ENCODE results near the gene RFX7.
"Not testable (repeated sequence)": the region's sequence is repeated elsewhere in the genome, so short reads cannot be mapped to it uniquely, and the experiment has no call there.

The RFX7 gene

GRCh38 chr15:56286213-56286612, 42.5 kb upstream of the RFX7 start:
- H4K20me1 ChIP-seq (ENCODE audit: control insufficient read depth, insufficient read depth, low read depth, low read length) = no peaks in the 10 kb centered on the region
- no peaks in the 10 kb centered on the region for H3K4me1 ChIP-seq (ENCODE audit: control insufficient read depth, low read length)
- no peaks in the 10 kb centered on the region for H3K27me3 ChIP-seq (ENCODE audit: control insufficient read depth, low read length)
- H3K36me3 ChIP-seq (ENCODE audit: control insufficient read depth, low read length) = no peaks in the 10 kb centered on the region
- H3F3A ChIP-seq (ENCODE audit: control insufficient read depth, insufficient read depth) = no peaks in the 10 kb centered on the region
- H3K9me2 ChIP-seq (replicated peaks; ENCODE audit: control insufficient read depth, low read length) = no peaks in the 10 kb centered on the region
- H3K9me3 ChIP-seq (ENCODE audit: control insufficient read depth, insufficient read depth, low read length) = no peaks in the 10 kb centered on the region
- no peak overlapping the region for H3K4me2 ChIP-seq (ENCODE audit: low read length)
- no peak for TF ChIP-seq EZH2phosphoT487 (IDR thresholded peaks at IDR 0.05; ENCODE audit: borderline replicate concordance, low read length)
- peak; percentile 69 for TF ChIP-seq CTCF (IDR thresholded peaks at IDR 0.05; ENCODE audit: low read depth, low read length, poor library complexity, severe bottlenecking)
- H3K27ac ChIP-seq (ENCODE audit: low read depth, low read length) = no peak overlapping the region
- no peaks in the 10 kb centered on the region for H3K79me2 ChIP-seq (ENCODE audit: control insufficient read depth, low read length)
- H3K4me3 ChIP-seq (ENCODE audit: low read length) = no peak overlapping the region

- no peaks in the 10 kb centered on the region for H3K9me2 ChIP-seq (replicated peaks; ENCODE audit: control insufficient read depth, low read length)
- H3K36me3 ChIP-seq (ENCODE audit: control insufficient read depth, low read length) = no peaks in the 10 kb centered on the region
- H3K4me1 ChIP-seq (ENCODE audit: control insufficient read depth, low read length) = no peaks in the 10 kb centered on the region
- H3K4me3 ChIP-seq (ENCODE audit: low read length) = no peak overlapping the region
- H3K27ac ChIP-seq (ENCODE audit: low read depth, low read length) = no peak overlapping the region
- TF ChIP-seq CTCF (IDR thresholded peaks at IDR 0.05; ENCODE audit: low read depth, low read length, poor library complexity, severe bottlenecking) (no peak), EZH2phosphoT487 (IDR thresholded peaks at IDR 0.05; ENCODE audit: borderline replicate concordance, low read length) (no peak)
- no peaks in the 10 kb centered on the region for H3K79me2 ChIP-seq (ENCODE audit: control insufficient read depth, low read length)
- no peaks in the 10 kb centered on the region for H3F3A ChIP-seq (ENCODE audit: control insufficient read depth, insufficient read depth)
- no peaks in the 10 kb centered on the region for H3K27me3 ChIP-seq (ENCODE audit: control insufficient read depth, low read length)
- H4K20me1 ChIP-seq (ENCODE audit: control insufficient read depth, insufficient read depth, low read depth, low read length) = no peaks in the 10 kb centered on the region
- H3K9me3 ChIP-seq (ENCODE audit: control insufficient read depth, insufficient read depth, low read length) = no peaks in the 10 kb centered on the region
- H3K4me2 ChIP-seq (ENCODE audit: low read length) = no peak overlapping the region
Observed at GRCh38 chr15:56281145-56281544, 37.5 kb upstream of the RFX7 start.

GRCh38 chr15:56273724-56274123, 30.0 kb upstream of the RFX7 start:
- H3K4me2 ChIP-seq (ENCODE audit: low read length) = no peak overlapping the region
- H4K20me1 ChIP-seq (ENCODE audit: control insufficient read depth, insufficient read depth, low read depth, low read length) = no peaks in the 10 kb centered on the region
- H3K9me3 ChIP-seq (ENCODE audit: control insufficient read depth, insufficient read depth, low read length) = 0 out of 2 replicates have a peak, but pooled peaks cover 6% of the 10 kb centered on the region
- H3K36me3 ChIP-seq (ENCODE audit: control insufficient read depth, low read length) = no peaks in the 10 kb centered on the region
- no peaks in the 10 kb centered on the region for H3K79me2 ChIP-seq (ENCODE audit: control insufficient read depth, low read length)
- TF ChIP-seq CTCF (IDR thresholded peaks at IDR 0.05; ENCODE audit: low read depth, low read length, poor library complexity, severe bottlenecking) (no peak), EZH2phosphoT487 (IDR thresholded peaks at IDR 0.05; ENCODE audit: borderline replicate concordance, low read length) (no peak)
- no peaks in the 10 kb centered on the region for H3K27me3 ChIP-seq (ENCODE audit: control insufficient read depth, low read length)
- no peaks in the 10 kb centered on the region for H3K4me1 ChIP-seq (ENCODE audit: control insufficient read depth, low read length)
- no peaks in the 10 kb centered on the region for H3K9me2 ChIP-seq (replicated peaks; ENCODE audit: control insufficient read depth, low read length)
- H3K27ac ChIP-seq (ENCODE audit: low read depth, low read length) = no peak overlapping the region
- no peaks in the 10 kb centered on the region for H3F3A ChIP-seq (ENCODE audit: control insufficient read depth, insufficient read depth)
- H3K4me3 ChIP-seq (ENCODE audit: low read length) = no peak overlapping the region

- TF ChIP-seq CTCF (IDR thresholded peaks at IDR 0.05; ENCODE audit: low read depth, low read length, poor library complexity, severe bottlenecking) (no peak), EZH2phosphoT487 (IDR thresholded peaks at IDR 0.05; ENCODE audit: borderline replicate concordance, low read length) (no peak)
- Histone ChIP-seq H3K4me3 (ENCODE audit: low read length) (no peak overlapping the region), H3K27me3 (ENCODE audit: control insufficient read depth, low read length) (no peaks in the 10 kb centered on the region), H3K27ac (ENCODE audit: low read depth, low read length) (no peak overlapping the region), H3K79me2 (ENCODE audit: control insufficient read depth, low read length) (no peaks in the 10 kb centered on the region), H4K20me1 (ENCODE audit: control insufficient read depth, insufficient read depth, low read depth, low read length) (no peaks in the 10 kb centered on the region), H3F3A (ENCODE audit: control insufficient read depth, insufficient read depth) (no peaks in the 10 kb centered on the region), H3K9me3 (ENCODE audit: control insufficient read depth, insufficient read depth, low read length) (0 out of 2 replicates have a peak, but pooled peaks cover 6% of the 10 kb centered on the region), H3K9me2 (replicated peaks; ENCODE audit: control insufficient read depth, low read length) (no peaks in the 10 kb centered on the region), H3K36me3 (ENCODE audit: control insufficient read depth, low read length) (no peaks in the 10 kb centered on the region), H3K4me1 (ENCODE audit: control insufficient read depth, low read length) (no peaks in the 10 kb centered on the region), H3K4me2 (ENCODE audit: low read length) (no peak overlapping the region)
Observed at GRCh38 chr15:56272454-56272853, 28.8 kb upstream of the RFX7 start.

- not testable (repeated sequence) for H3K79me2 ChIP-seq (ENCODE audit: control insufficient read depth, low read length); H3K27me3 ChIP-seq (ENCODE audit: control insufficient read depth, low read length); H3F3A ChIP-seq (ENCODE audit: control insufficient read depth, insufficient read depth); H3K36me3 ChIP-seq (ENCODE audit: control insufficient read depth, low read length); H4K20me1 ChIP-seq (ENCODE audit: control insufficient read depth, insufficient read depth, low read depth, low read length); H3K4me2 ChIP-seq (ENCODE audit: low read length); H3K9me3 ChIP-seq (ENCODE audit: control insufficient read depth, insufficient read depth, low read length); H3K4me1 ChIP-seq (ENCODE audit: control insufficient read depth, low read length); H3K9me2 ChIP-seq (replicated peaks; ENCODE audit: control insufficient read depth, low read length); H3K4me3 ChIP-seq (ENCODE audit: low read length); H3K27ac ChIP-seq (ENCODE audit: low read depth, low read length)
Observed at GRCh38 chr15:56266465-56266864, 22.8 kb upstream of the RFX7 start.

All from DOHH2 (cell line).